Vagina (tissue), 2 donors: Measurements from ENCODE around the gene COL18A1. TPM values are rescaled to one million over a fixed set of nuclear protein-coding genes. Genes with fewer than 3 reads are reported as not detected.

Experiments used
- DNase-seq, 2 donors: peaks; one replicate each; pipeline ENCODE4 v3.0.0-alpha.2; 2017; ENCODE audit errors: extremely low spot score in 2 of 2
- H3K27ac ChIP-seq: fragments of 200-600 bp; sonication (generic); one replicate; pipeline ENCODE4 v1.5.1; 2019
- H3K27me3 ChIP-seq: fragments of 200-600 bp; sonication (generic); one replicate; pipeline ENCODE4 v1.5.1; 2019
- H3K36me3 ChIP-seq, 2 donors: fragments of 200-600 bp; sonication (generic); one replicate each; pipeline ENCODE4 v1.5.1; 2017 to 2019
- H3K4me1 ChIP-seq: fragments of 200-600 bp; sonication (generic); one replicate; pipeline ENCODE4 v1.5.1; 2019
- H3K4me3 ChIP-seq, 2 donors: fragments of 200-600 bp; sonication (generic); 1 replicate in 1 of 2; 2 replicates in 1 of 2; pipeline ENCODE4 v1.5.1; 2016 to 2019
- H3K9me3 ChIP-seq: fragments of 200-600 bp; sonication (generic); one replicate; pipeline ENCODE4 v1.5.1; 2019
- POLR2A ChIP-seq, 2 donors: fragments of 450-650 bp; IDR thresholded peaks; one replicate each; pipeline ENCODE4 v1.6.1; 2017; ENCODE audit warnings: antibody characterized with exemption in 2 of 2, mild to moderate bottlenecking in 2 of 2, moderate library complexity in 2 of 2
- POLR2AphosphoS5 ChIP-seq, 2 donors: sonication (generic); formaldehyde crosslinking; IDR thresholded peaks; one replicate each; pipeline ENCODE4 v1.9.0; 2017; ENCODE audit warnings: antibody characterized with exemption in 2 of 2, mild to moderate bottlenecking in 2 of 2, low read depth in 1 of 2; ENCODE audit not compliant: insufficient read depth in 1 of 2
- intact Hi-C: fragments of 100-400 bp; cut with DNase I; formaldehyde crosslinking; loops from one replicate; pipeline ENCODE4 v1.15.1; 2023
- total RNA-seq: library from RNA; depleted of rRNA; stranded (reverse); fragments of >200 nt; gene quantifications from one replicate; pipeline ENCODE4 v1.2.3, GENCODE V29; 2016
- TF ChIP-seq, protein P1 (sequence below), 3 experiments: fragments of 450-650 bp in 2 of 3; fragments of 200-600 bp in 1 of 3; sonication (generic) in 1 of 3; IDR thresholded peaks; one replicate each; pipeline ENCODE4 v1.5.1; 2017 to 2019; ENCODE audit warnings: antibody characterized with exemption in 3 of 3, mild to moderate bottlenecking in 2 of 3, moderate library complexity in 2 of 3

COL18A1 gene
- total RNA-seq, 1 donor from 2014 or later: 86.7 TPM

GRCh38 chr21:45508607-45509565, 103.9 kb downstream of the COL18A1 start:
- H3K36me3 ChIP-seq: peaks cover 0 to 19% of the 10 kb centered on the region in 2 donors
- no peaks in the 10 kb centered on the region for H3K9me3 ChIP-seq
- no peak for DNase-seq
- H3K27ac ChIP-seq: no peak overlapping the region
- no peaks in the 10 kb centered on the region for H3K27me3 ChIP-seq
- no peaks in the 10 kb centered on the region for H3K4me1 ChIP-seq
- H3K4me3 ChIP-seq: no peak overlapping the region
- TF ChIP-seq POLR2AphosphoS5 (IDR thresholded peaks at IDR 0.05; ENCODE audit: insufficient read depth in 1 of 2, low read depth in 1 of 2) (no peak), POLR2A (IDR thresholded peaks at IDR 0.05) (no peak)
- TF ChIP-seq, protein P1, sequence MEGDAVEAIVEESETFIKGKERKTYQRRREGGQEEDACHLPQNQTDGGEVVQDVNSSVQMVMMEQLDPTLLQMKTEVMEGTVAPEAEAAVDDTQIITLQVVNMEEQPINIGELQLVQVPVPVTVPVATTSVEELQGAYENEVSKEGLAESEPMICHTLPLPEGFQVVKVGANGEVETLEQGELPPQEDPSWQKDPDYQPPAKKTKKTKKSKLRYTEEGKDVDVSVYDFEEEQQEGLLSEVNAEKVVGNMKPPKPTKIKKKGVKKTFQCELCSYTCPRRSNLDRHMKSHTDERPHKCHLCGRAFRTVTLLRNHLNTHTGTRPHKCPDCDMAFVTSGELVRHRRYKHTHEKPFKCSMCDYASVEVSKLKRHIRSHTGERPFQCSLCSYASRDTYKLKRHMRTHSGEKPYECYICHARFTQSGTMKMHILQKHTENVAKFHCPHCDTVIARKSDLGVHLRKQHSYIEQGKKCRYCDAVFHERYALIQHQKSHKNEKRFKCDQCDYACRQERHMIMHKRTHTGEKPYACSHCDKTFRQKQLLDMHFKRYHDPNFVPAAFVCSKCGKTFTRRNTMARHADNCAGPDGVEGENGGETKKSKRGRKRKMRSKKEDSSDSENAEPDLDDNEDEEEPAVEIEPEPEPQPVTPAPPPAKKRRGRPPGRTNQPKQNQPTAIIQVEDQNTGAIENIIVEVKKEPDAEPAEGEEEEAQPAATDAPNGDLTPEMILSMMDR (IDR thresholded peaks at IDR 0.05): no peak
- intact Hi-C loops: no loop called here

DNA sequence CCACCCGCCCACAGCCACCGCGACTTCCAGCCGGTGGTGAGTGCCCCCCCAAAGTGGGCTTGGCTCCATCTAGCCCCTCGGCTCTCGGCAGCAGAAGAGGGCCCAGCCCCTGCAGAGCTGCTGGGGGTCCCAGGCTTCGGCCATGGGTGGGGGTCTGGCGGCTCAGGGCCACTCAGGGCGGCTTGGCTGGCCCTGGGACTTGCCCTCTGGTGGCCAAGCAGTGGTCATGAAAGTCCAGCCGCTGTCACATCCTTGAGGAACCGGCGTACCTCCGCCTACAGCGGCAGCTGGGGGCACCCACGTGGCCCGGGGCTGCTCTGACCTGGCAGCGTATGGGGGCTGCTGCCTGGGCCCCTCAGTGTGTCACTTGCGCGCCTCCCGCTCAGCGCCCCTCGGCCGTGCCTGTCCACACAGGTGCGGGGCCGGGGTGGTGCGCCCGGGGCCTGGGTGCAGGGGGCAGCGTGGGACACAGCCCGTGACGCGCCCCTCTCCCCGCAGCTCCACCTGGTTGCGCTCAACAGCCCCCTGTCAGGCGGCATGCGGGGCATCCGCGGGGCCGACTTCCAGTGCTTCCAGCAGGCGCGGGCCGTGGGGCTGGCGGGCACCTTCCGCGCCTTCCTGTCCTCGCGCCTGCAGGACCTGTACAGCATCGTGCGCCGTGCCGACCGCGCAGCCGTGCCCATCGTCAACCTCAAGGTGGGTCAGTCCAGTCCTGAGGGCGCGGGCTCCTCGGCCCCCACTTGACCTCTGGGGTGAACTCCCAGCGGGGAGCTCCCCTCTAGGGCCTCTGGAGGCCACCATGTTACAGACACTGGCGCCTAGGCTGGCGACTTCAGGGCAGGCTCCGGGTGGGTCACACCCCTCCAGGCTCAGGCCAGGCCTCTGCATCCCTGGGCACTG, 104.9 kb downstream of the COL18A1 start:
- no peak for DNase-seq
- Histone ChIP-seq H3K4me1 (no peaks in the 10 kb centered on the region), H3K27ac (no peak overlapping the region), H3K9me3 (no peaks in the 10 kb centered on the region), H3K36me3 (peaks cover 0 to 19% of the 10 kb centered on the region in 2 donors), H3K27me3 (no peaks in the 10 kb centered on the region), H3K4me3 (no peak overlapping the region)
- TF ChIP-seq POLR2AphosphoS5 (IDR thresholded peaks at IDR 0.05; ENCODE audit: insufficient read depth in 1 of 2, low read depth in 1 of 2): no peak
- TF ChIP-seq, protein P1 (IDR thresholded peaks at IDR 0.05): no peak
- no peak for TF ChIP-seq POLR2A (IDR thresholded peaks at IDR 0.05)
- intact Hi-C loops: no loop called here

DNA sequence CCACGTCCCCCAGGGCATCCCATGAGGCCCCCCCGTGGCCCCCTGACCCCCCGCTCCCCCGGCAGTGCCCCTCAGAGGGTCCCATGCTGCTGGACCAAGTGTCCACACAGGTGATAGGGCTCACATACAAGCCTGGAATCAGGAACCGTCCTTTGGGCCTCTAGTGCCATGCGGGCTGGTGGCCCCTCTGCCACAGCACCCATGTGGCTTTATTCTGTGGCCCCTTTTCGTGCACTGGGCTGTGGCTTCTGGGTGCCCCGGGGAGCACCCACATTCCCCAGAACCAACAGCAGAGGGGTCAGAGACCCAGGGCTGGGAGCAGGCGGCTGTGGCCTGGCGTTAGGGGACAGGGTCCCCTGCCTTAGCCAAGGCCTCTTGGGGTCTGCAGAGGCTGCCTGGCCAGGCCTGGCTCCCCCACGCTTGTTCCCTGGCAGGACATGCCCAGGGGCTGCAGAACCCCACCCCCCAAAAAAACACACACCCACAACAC, 105.5 kb downstream of the COL18A1 start:
- no peaks in the 10 kb centered on the region for H3K4me1 ChIP-seq
- peaks cover 0 to 19% of the 10 kb centered on the region in 2 donors for H3K36me3 ChIP-seq
- TF ChIP-seq POLR2A (IDR thresholded peaks at IDR 0.05): no peak
- TF ChIP-seq POLR2AphosphoS5 (IDR thresholded peaks at IDR 0.05; ENCODE audit: insufficient read depth in 1 of 2, low read depth in 1 of 2): no peak
- TF ChIP-seq, protein P1 (IDR thresholded peaks at IDR 0.05): no peak
- H3K9me3 ChIP-seq: no peaks in the 10 kb centered on the region
- H3K27me3 ChIP-seq: no peaks in the 10 kb centered on the region
- no peak overlapping the region for H3K4me3 ChIP-seq
- DNase-seq: no peak
- no peak overlapping the region for H3K27ac ChIP-seq
- intact Hi-C loops: no loop called here

- H3K27me3 ChIP-seq: no peaks in the 10 kb centered on the region
- no peak overlapping the region for H3K4me3 ChIP-seq
- H3K4me1 ChIP-seq: no peaks in the 10 kb centered on the region
- DNase-seq: no peak
- H3K27ac ChIP-seq: no peak overlapping the region
- no peaks in the 10 kb centered on the region for H3K9me3 ChIP-seq
- TF ChIP-seq POLR2A (IDR thresholded peaks at IDR 0.05) (no peak), POLR2AphosphoS5 (IDR thresholded peaks at IDR 0.05; ENCODE audit: insufficient read depth in 1 of 2, low read depth in 1 of 2) (no peak)
- TF ChIP-seq, protein P1 (IDR thresholded peaks at IDR 0.05): no peak
- H3K36me3 ChIP-seq: peaks cover 0 to 19% of the 10 kb centered on the region in 2 donors
- intact Hi-C loops: no loop called here
Observed at GRCh38 chr21:45511007-45511406, 106.0 kb downstream of the COL18A1 start.
